Sigmoid colon (tissue), 3 donors: ENCODE results near the gene DBN1.

Experiments used
- POLR2A ChIP-seq, 2 donors: fragments of 450-650 bp; IDR thresholded peaks; one replicate each; pipeline ENCODE4 v1.6.1; 2016; ENCODE audit warnings: antibody characterized with exemption in 2 of 2, mild to moderate bottlenecking in 2 of 2, moderate library complexity in 2 of 2
- TF ChIP-seq, protein P1 (sequence below), 4 experiments: fragments of 450-650 bp in 3 of 4; fragments of 200-600 bp in 1 of 4; IDR thresholded peaks; one replicate each; pipeline ENCODE4 v1.5.1; 2016 to 2019; ENCODE audit warnings: antibody characterized with exemption in 4 of 4, mild to moderate bottlenecking in 3 of 4, moderate library complexity in 2 of 4

DNA sequence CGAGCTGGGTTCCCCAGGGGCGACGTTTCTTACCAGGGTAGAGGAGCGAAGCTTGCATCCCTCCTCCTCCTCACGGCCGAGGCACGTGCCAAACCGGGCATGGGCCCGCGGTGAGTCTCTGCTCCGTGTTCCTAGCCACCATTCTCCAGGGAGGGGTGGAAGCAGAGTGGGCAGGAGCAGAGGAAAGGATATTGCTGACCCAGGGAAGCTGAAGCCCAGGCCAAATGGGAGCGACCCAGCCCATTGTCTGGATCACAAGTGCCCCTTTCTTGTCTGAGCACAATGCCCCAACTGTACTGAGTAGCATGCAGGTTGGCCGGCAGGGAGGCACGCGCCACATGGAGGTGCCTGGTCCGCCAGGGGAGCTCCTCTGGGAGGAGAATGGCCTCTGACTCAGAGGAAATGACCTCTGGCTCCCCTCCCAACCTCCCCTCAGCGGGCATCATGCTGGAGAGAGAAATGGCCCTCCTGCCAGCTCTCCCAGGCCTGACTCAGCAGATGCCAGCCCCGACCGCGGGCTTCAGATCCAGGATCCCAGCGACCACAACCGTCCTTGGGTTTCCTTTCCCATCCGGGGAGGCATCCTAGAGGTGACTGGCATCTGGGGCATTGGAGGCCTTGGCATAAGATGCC is 25.7 kb downstream of the DBN1 start:
- TF ChIP-seq, protein P1, sequence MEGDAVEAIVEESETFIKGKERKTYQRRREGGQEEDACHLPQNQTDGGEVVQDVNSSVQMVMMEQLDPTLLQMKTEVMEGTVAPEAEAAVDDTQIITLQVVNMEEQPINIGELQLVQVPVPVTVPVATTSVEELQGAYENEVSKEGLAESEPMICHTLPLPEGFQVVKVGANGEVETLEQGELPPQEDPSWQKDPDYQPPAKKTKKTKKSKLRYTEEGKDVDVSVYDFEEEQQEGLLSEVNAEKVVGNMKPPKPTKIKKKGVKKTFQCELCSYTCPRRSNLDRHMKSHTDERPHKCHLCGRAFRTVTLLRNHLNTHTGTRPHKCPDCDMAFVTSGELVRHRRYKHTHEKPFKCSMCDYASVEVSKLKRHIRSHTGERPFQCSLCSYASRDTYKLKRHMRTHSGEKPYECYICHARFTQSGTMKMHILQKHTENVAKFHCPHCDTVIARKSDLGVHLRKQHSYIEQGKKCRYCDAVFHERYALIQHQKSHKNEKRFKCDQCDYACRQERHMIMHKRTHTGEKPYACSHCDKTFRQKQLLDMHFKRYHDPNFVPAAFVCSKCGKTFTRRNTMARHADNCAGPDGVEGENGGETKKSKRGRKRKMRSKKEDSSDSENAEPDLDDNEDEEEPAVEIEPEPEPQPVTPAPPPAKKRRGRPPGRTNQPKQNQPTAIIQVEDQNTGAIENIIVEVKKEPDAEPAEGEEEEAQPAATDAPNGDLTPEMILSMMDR (IDR thresholded peaks at IDR 0.05): no peak
- TF ChIP-seq POLR2A (IDR thresholded peaks at IDR 0.05): no peak
